H1 (cell line): ENCODE measurements around the gene C15orf62. TPM values are rescaled to one million over a fixed set of nuclear protein-coding genes. Genes with fewer than 3 reads are reported as not detected.

Experiments
- CTCF ChIA-PET: fragments of 300-600 bp; sonication (Branson Sonifier 250); formaldehyde crosslinking; loops from one replicate; lab custom pipeline; 2021; ENCODE audit not compliant: partially characterized antibody; lab: Charles Lee
- POLR2A ChIA-PET: fragments of 300-600 bp; sonication (Branson Sonifier 250); formaldehyde crosslinking; loops from one replicate; lab custom pipeline; 2021; ENCODE audit warnings: inconsistent platforms; ENCODE audit not compliant: partially characterized antibody; lab: Charles Lee
- DNase-seq, 2 experiments: peaks; one replicate each; pipeline versions ENCODE4 v3.0.0 to v3.0.0-alpha.2; 2010 to 2022; ENCODE audit warnings: low spot score in 2 of 2, low read depth in 1 of 2, mixed read lengths in 1 of 2
- FAIRE-seq: peaks from 2 replicates; lab custom pipeline; 2011; peaks lifted over from hg19 to GRCh38; lab: Jason Lieb, UNC
- H2AFZ ChIP-seq: 2 replicates; pipeline ENCODE4 v1.8.1; 2012; ENCODE audit warnings: low read length, inconsistent platforms
- H2AK5ac ChIP-seq: 2 replicates; pipeline ENCODE4 v1.6.1; 2013; ENCODE audit warnings: low read depth, low read length
- H2BK120ac ChIP-seq: replicated peaks from 2 replicates; pipeline ENCODE3; 2013; ENCODE audit warnings: low read depth, low read length, inconsistent platforms
- H2BK12ac ChIP-seq: 2 replicates; pipeline ENCODE4 v1.6.1; 2013; ENCODE audit warnings: low read depth, low read length
- H2BK15ac ChIP-seq: 2 replicates; pipeline ENCODE4 v1.6.1; 2013; ENCODE audit warnings: low read length
- H2BK20ac ChIP-seq: 2 replicates; pipeline ENCODE4 v1.6.1; 2013; ENCODE audit warnings: low read length
- H2BK5ac ChIP-seq: 2 replicates; pipeline ENCODE4 v1.6.1; 2013; ENCODE audit warnings: low read depth, low read length
- H3K14ac ChIP-seq: 2 replicates; pipeline ENCODE4 v1.6.1; 2013; ENCODE audit warnings: inconsistent platforms; ENCODE audit not compliant: insufficient read length
- H3K18ac ChIP-seq: 2 replicates; pipeline ENCODE4 v1.6.1; 2013; ENCODE audit warnings: low read length; ENCODE audit errors: extremely low read depth
- H3K23ac ChIP-seq: 2 replicates; pipeline ENCODE4 v1.6.1; 2013; ENCODE audit warnings: inconsistent platforms; ENCODE audit not compliant: insufficient read length
- H3K23me2 ChIP-seq: 2 replicates; pipeline ENCODE4 v1.6.1; 2013; ENCODE audit warnings: low read depth, low read length
- H3K27ac ChIP-seq: 2 replicates; pipeline ENCODE4 v1.6.1; 2011; ENCODE audit warnings: low read depth, low read length, inconsistent platforms
- H3K27me3 ChIP-seq, 4 experiments: replicated peaks in 1 of 4; 1 replicate in 1 of 4; 2 replicates in 3 of 4; pipeline versions ENCODE4 v1.6.1 to v1.8.1; 2011 to 2013; ENCODE audit warnings: low read length in 3 of 4, mild to moderate bottlenecking in 3 of 4, inconsistent platforms in 2 of 4, mixed read lengths in 2 of 4, moderate library complexity in 1 of 4; ENCODE audit not compliant: control insufficient read depth in 3 of 4, insufficient read depth in 3 of 4; ENCODE audit errors: extremely low read depth in 1 of 4
- H3K36me3 ChIP-seq, 4 experiments: 2 replicates each; pipeline versions ENCODE4 v1.6.1 to v1.8.1; 2011 to 2013; ENCODE audit warnings: mild to moderate bottlenecking in 4 of 4, low read length in 3 of 4, moderate library complexity in 2 of 4, control low read depth in 1 of 4, inconsistent platforms in 1 of 4; ENCODE audit not compliant: insufficient read depth in 4 of 4, control insufficient read depth in 2 of 4
- H3K4ac ChIP-seq: replicated peaks from 2 replicates; pipeline ENCODE3; 2013; ENCODE audit warnings: low read length, low read depth, mixed read lengths, inconsistent platforms; ENCODE audit not compliant: insufficient read length
- H3K4me1 ChIP-seq, 4 experiments: replicated peaks in 1 of 4; 1 replicate in 1 of 4; 2 replicates in 3 of 4; pipeline versions ENCODE4 v1.6.1 to v1.8.1; 2011 to 2013; ENCODE audit warnings: low read length in 3 of 4, inconsistent platforms in 2 of 4, mixed read lengths in 1 of 4; ENCODE audit not compliant: insufficient read depth in 4 of 4, control insufficient read depth in 3 of 4
- H3K4me2 ChIP-seq, 2 experiments: 2 replicates each; pipeline versions ENCODE4 v1.6.1 to v1.8.1; 2011 to 2013; ENCODE audit warnings: low read depth in 2 of 2, low read length in 2 of 2, control low read depth in 1 of 2, inconsistent platforms in 1 of 2, mild to moderate bottlenecking in 1 of 2; ENCODE audit not compliant: insufficient read depth in 1 of 2
- H3K4me3 ChIP-seq, 4 experiments: fragments of 200-600, 300-600 bp in 1 of 4; sonication (generic), shearing (Covaris generic), sonication (Bioruptor Twin) in 1 of 4; 2 replicates each; pipeline versions ENCODE4 v1.5.1 to v1.8.1; 2011 to 2016; ENCODE audit warnings: low read length in 4 of 4, low read depth in 3 of 4, control low read depth in 2 of 4, inconsistent platforms in 2 of 4, mild to moderate bottlenecking in 2 of 4, mixed read lengths in 1 of 4, moderate library complexity in 1 of 4; ENCODE audit not compliant: insufficient read depth in 2 of 4; ENCODE audit errors: extremely low read depth in 1 of 4
- H3K56ac ChIP-seq: replicated peaks from 2 replicates; pipeline ENCODE3; 2013; ENCODE audit warnings: low read depth, mild to moderate bottlenecking, mixed read lengths, low read length, inconsistent platforms; ENCODE audit not compliant: insufficient read length
- H3K79me1 ChIP-seq: 2 replicates; pipeline ENCODE4 v1.6.1; 2013; ENCODE audit warnings: low read depth, low read length, control low read depth
- H3K79me2 ChIP-seq, 2 experiments: 2 replicates each; pipeline versions ENCODE4 v1.6.1 to v1.8.1; 2012 to 2013; ENCODE audit warnings: low read length in 2 of 2, mild to moderate bottlenecking in 2 of 2, inconsistent platforms in 1 of 2; ENCODE audit not compliant: insufficient read depth in 2 of 2, control insufficient read depth in 1 of 2
- H3K9ac ChIP-seq, 4 experiments: replicated peaks in 1 of 4; 1 replicate in 1 of 4; 2 replicates in 3 of 4; pipeline versions ENCODE4 v1.6.1 to v1.8.1; 2011 to 2013; ENCODE audit warnings: low read depth in 3 of 4, low read length in 3 of 4, control low read depth in 2 of 4, mild to moderate bottlenecking in 2 of 4, moderate library complexity in 2 of 4, inconsistent platforms in 1 of 4; ENCODE audit errors: extremely low read depth in 1 of 4
- H3K9me3 ChIP-seq, 2 experiments: 2 replicates each; pipeline versions ENCODE4 v1.6.1 to v1.8.1; 2012 to 2013; ENCODE audit warnings: mild to moderate bottlenecking in 2 of 2, moderate library complexity in 2 of 2, control low read depth in 1 of 2, inconsistent platforms in 1 of 2, low read depth in 1 of 2, low read length in 1 of 2, mixed read lengths in 1 of 2; ENCODE audit not compliant: insufficient read depth in 2 of 2
- H4K20me1 ChIP-seq, 2 experiments: replicated peaks in 1 of 2; 2 replicates each; pipeline versions ENCODE3 to v1.8.1; 2011 to 2013; ENCODE audit warnings: inconsistent platforms in 2 of 2, low read length in 2 of 2, mild to moderate bottlenecking in 1 of 2; ENCODE audit not compliant: insufficient read depth in 2 of 2, control insufficient read depth in 1 of 2
- H4K5ac ChIP-seq: 2 replicates; pipeline ENCODE4 v1.6.1; 2013; ENCODE audit warnings: low read length, low read depth, mixed read lengths, inconsistent platforms; ENCODE audit not compliant: insufficient read length
- H4K8ac ChIP-seq: 2 replicates; pipeline ENCODE4 v1.8.0; 2013; ENCODE audit warnings: mild to moderate bottlenecking, moderate library complexity, low read length, inconsistent platforms; ENCODE audit not compliant: insufficient read depth; ENCODE audit errors: extremely low read depth
- H4K91ac ChIP-seq: replicated peaks from 2 replicates; pipeline ENCODE3; 2013; ENCODE audit warnings: low read length, mixed read lengths, inconsistent platforms; ENCODE audit not compliant: insufficient read length
- GTF2F1 ChIP-seq: IDR thresholded peaks from 2 replicates; pipeline ENCODE4 v1.6.1; 2012; ENCODE audit warnings: low read depth, low read length, improper control_type of control experiment, borderline replicate concordance
- KDM4A ChIP-seq: IDR thresholded peaks from one replicate; pipeline ENCODE4 v1.7.1; 2012; ENCODE audit warnings: low read depth, mild to moderate bottlenecking, moderate library complexity, low read length, inconsistent platforms; ENCODE audit not compliant: severe bottlenecking
- NANOG ChIP-seq: IDR thresholded peaks from 2 replicates; pipeline ENCODE4 v1.6.1; 2011; ENCODE audit warnings: low read length, low read depth, mild to moderate bottlenecking, inconsistent platforms; ENCODE audit not compliant: insufficient read depth, poor library complexity, severe bottlenecking
- POLR2AphosphoS5 ChIP-seq: IDR thresholded peaks from 2 replicates; pipeline ENCODE4 v1.6.1; 2011; ENCODE audit warnings: low read depth, low read length
- RAD21 ChIP-seq, 2 experiments: IDR thresholded peaks in 1 of 2; conservative IDR thresholded peaks in 1 of 2; 2 replicates each; pipeline ENCODE4 v1.6.1; 2011; ENCODE audit warnings: low read depth in 2 of 2, low read length in 2 of 2, improper control_type of control experiment in 1 of 2, inconsistent platforms in 1 of 2, mild to moderate bottlenecking in 1 of 2, moderate library complexity in 1 of 2
- whole genome bisulfite sequencing, 2 experiments: shearing (Covaris generic) in 1 of 2; methylation state at CpG; one replicate each; pipeline versions ENCODE4 v1.1.6 to v1.1.7; 2013 to 2015; ENCODE audit warnings: low lambda C conversion rate in 2 of 2, mixed read lengths in 2 of 2, inconsistent platforms in 1 of 2, low coverage in 1 of 2, missing lambda C conversion rate in 1 of 2; ENCODE audit not compliant: insufficient replicate concordance in 2 of 2, insufficient coverage in 1 of 2, insufficient read length in 1 of 2; ENCODE audit errors: extremely low coverage in 1 of 2, missing lambda C conversion rate in 1 of 2; 5-methylcytosine and 5-hydroxymethylcytosine counted together
- polyA plus RNA-seq, 7 experiments: library from polyadenylated mRNA; depleted of rRNA in 3 of 7; stranded (reverse) in 5 of 7; unstranded in 2 of 7; fragments of >200 nt in 5 of 7; fragments of 200-250 nt in 2 of 7; gene quantifications; 1 replicate in 5 of 7; 2 replicates in 1 of 7; 4 replicates in 1 of 7; pipeline versions ENCODE4 v1.2.1 to v1.2.3, GENCODE V29; 2011 to 2013; ENCODE audit warnings: missing spikeins in 2 of 7, mixed read lengths in 2 of 7
- total RNA-seq: library from RNA; stranded (reverse); fragmentation: NEBNext Ultra II Directional; extraction: Animal tissue kit (Norgen Biotek cat#: 25700); gene quantifications from 2 replicates; pipeline ENCODE4 v1.2.1, GENCODE V29; 2021

The C15orf62 gene
- total and polyA plus RNA-seq, 2 of the 8 experiments (the other 6 are each of a cell fraction or from before 2014, with no cell fraction given) = 0.06 to 0.56 TPM

GRCh38 chr15:40756938-40757337 lies 12.8 kb upstream of the C15orf62 start:
- Histone ChIP-seq H4K91ac (peak overlapping the region; percentile 65), H3K4me3 (no peak overlapping the region), H2AK5ac (no peak overlapping the region), H3K23ac (no peak overlapping the region), H3K18ac (no peak overlapping the region), H3K23me2 (peaks cover 5% of the 10 kb centered on the region; the same call in 1 of the 2 replicates), H3K9ac (no peak overlapping the region; a peak in 1 of 7 replicates), H3K4ac (peak overlapping the region; percentile 57), H3K9me3 (no peaks in the 10 kb centered on the region), H2BK120ac (no peak overlapping the region), H3K36me3 (no peaks in the 10 kb centered on the region), H2BK12ac (peak overlapping the region; percentile 45), H3K56ac (no peak overlapping the region), H2BK5ac (no peak overlapping the region), H3K4me2 (no peak overlapping the region), H3K27ac (no peak overlapping the region), H4K8ac (no peak overlapping the region; the same call in 1 of the 2 replicates), H4K20me1 (no peaks in the 10 kb centered on the region), H4K5ac (no peak overlapping the region), H3K79me1 (peaks cover under 1% of the 10 kb centered on the region; the same call in 1 of the 2 replicates), H3K4me1 (0 out of 7 replicates have a peak, but pooled peaks cover 0 to 2% (median under 1%) of the 10 kb centered on the region in 4 experiments), H2BK15ac (no peak overlapping the region), H3K79me2 (peaks cover 0 to 18% of the 10 kb centered on the region in 2 experiments; a peak in 2 of 4 replicates), H2AFZ (peak overlapping the region; percentile 24; the same call in 1 of the 2 replicates), H3K14ac (no peak overlapping the region), H2BK20ac (peak overlapping the region; percentile 66; the same call in 1 of the 2 replicates), H3K27me3 (no peaks in the 10 kb centered on the region)
- POLR2A ChIA-PET = interaction anchor here (0.6 to 1.9 kb wide), 9 partner anchors 8 to 212 kb away, joined by 3 to 6 read pairs (median 3); partner anchors contain the start of genes GCHFR and SPINT1
- 94% methylated on average over 6 of the region's 6 CpGs; no CpG with 5 or more reads in 1 of the 2 experiments for WGBS, 2 experiments
- no peak for DNase-seq
- no peak for FAIRE-seq
- CTCF ChIA-PET = interaction anchor here (0.9 to 2.9 kb wide), 7 partner anchors 10 to 166 kb away, joined by 3 to 10 read pairs (median 7); no protein-coding TSS in a partner anchor
- no peak for TF ChIP-seq RAD21 (IDR thresholded peaks at IDR 0.05 in 1 of 2, conservative IDR thresholded peaks at IDR 0.05 in 1 of 2; ENCODE audit: low read depth in 2 of 2, low read length in 2 of 2)
- TF ChIP-seq KDM4A = no peak
- TF ChIP-seq NANOG = no peak
- TF ChIP-seq GTF2F1 = no peak
- TF ChIP-seq POLR2AphosphoS5 = no peak
